Activated CD4-positive, alpha-beta T cell treated with anti-CD3 and anti-CD28 coated beads, Interleukin-2, Interleukin-4, amounts not matched to agents 100 ng/mL and 50 ng/mL, durations not matched to agents 16 hours and 8 hours (primary cell): ENCODE results near the gene MRPS6.

ENCODE experiments used
- DNase-seq: peaks from one replicate; pipeline ENCODE4 v3.0.0-alpha.2; 2020; ENCODE audit warnings: low spot score

MRPS6 gene

GRCh38 chr21:34100790-34101189 lies 27.4 kb downstream of the MRPS6 start:
- DNase-seq = no peak

GRCh38 chr21:34105947-34106541 lies 32.7 kb downstream of the MRPS6 start:
- DNase-seq = no peak

DNA sequence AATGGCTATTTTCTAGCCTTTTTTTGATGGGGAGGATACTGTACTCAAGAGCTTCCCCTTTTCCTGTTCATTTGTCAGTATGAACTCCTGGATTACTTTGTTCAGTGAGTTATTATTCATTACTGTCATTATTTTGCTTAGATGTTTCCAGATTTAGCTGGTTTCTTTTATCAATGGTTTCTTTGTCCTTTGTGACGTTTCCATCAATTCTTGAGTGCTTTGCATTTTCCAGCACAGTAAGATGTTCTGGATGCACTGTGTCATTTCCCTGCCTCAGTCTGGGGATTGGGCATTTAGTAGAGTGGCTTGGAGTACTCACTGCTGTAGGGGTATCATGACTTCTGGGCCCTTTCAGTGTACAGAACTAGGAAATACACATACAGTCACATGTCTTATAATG lies 34.2 kb downstream of the MRPS6 start:
- no peak for DNase-seq

DNA sequence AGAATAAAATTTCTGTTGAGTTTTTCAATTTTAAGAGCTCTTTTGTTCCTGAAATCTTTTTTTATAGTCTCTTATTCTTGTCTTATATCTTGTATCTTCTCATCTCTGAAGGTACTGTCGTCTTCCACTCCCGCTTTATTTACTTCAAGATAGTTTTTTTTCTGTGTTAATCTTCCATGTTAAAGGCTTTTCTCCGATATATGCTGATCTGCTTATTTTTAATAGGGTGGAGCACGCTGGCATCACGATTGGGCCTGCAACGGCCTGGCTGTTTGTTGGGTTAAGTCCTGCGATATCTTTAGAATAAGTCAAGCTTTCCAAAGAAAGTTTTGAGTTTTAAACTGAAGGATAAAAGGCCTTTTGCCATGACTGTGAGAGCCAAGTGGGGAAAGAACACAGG lies 35.7 kb downstream of the MRPS6 start:
- no peak for DNase-seq

- no peak for DNase-seq
Observed at GRCh38 chr21:34110594-34111202, 37.3 kb downstream of the MRPS6 start.

GRCh38 chr21:34112316-34113033 lies 39.1 kb downstream of the MRPS6 start:
- DNase-seq = no peak

- DNase-seq = no peak
Observed at GRCh38 chr21:34113842-34114241, 40.5 kb downstream of the MRPS6 start.

GRCh38 chr21:34115160-34115559 lies 41.8 kb downstream of the MRPS6 start:
- no peak for DNase-seq

DNA sequence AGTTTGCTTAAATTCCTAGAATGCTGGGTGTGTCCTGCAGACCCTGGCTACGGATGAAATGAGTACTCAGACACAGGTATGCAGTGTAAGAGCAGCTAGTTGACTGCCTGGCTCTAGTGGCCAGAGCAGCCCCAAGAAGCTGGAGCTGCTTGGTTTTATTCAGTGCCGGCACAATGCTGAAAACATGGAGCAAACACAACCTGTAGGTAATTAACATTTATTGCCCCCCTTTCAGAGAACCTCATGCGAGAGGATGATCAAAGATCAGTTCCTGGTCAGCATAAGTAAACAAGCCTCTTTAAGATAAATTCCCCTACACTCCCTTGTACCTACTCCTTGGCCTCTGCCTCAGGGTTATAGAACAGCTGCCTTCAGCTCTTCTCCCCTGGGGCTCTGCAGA lies 43.2 kb downstream of the MRPS6 start:
- no peak for DNase-seq

- no peak for DNase-seq
Observed at GRCh38 chr21:34120867-34121266, 47.5 kb downstream of the MRPS6 start.

DNA sequence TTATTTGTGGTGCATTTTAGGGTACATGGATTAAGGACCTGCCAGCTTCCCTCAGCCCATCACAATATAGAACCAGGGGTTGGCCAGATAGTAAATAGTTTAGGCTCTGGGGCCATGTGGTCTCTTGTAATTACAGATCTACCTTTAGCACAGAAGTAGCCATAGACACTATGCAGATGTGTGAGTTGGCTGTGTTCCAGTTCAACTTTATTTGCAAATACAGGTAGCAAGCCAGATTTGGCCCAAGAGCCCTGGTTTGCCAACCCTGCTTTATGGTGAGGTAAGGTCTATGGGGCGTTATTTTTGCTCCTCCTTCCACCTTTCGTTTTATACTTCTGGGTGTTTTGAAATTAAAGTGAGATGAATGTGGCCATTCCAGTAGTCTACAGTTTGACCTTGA lies 48.7 kb downstream of the MRPS6 start:
- no peak for DNase-seq

- no peak for DNase-seq
Observed at GRCh38 chr21:34123609-34124008, 50.2 kb downstream of the MRPS6 start.

GRCh38 chr21:34126269-34126668 lies 52.9 kb downstream of the MRPS6 start:
- DNase-seq = peak; percentile 9

GRCh38 chr21:34126691-34127090 lies 53.3 kb downstream of the MRPS6 start:
- no peak for DNase-seq

DNA sequence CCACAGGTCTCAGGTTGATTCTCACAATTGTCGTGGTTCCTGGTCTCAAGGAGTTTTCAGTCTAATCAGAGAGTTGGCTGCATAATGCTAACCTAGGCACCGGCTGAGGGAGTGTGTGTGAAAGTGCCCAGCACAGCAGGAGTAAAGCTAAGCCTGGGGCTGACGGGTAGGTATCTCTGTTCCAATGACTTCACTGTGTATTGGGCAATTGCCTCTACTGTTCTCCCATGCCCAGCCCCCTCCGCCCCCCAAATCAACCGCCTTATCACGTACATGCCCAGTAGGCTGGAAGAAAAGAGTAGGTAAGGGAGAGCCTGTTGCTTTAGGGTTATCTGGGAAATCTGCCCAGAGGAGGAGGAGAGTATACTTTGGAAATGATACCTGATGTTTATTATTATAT lies 54.7 kb downstream of the MRPS6 start:
- DNase-seq = no peak

- no peak for DNase-seq
Observed at GRCh38 chr21:34128674-34129038, 55.3 kb downstream of the MRPS6 start.

GRCh38 chr21:34129039-34129891 lies 55.9 kb downstream of the MRPS6 start:
- DNase-seq = peak; percentile 72

GRCh38 chr21:34129901-34130715 lies 56.7 kb downstream of the MRPS6 start:
- DNase-seq = peak; percentile 4

- DNase-seq = no peak
Observed at GRCh38 chr21:34130716-34130985, 57.3 kb downstream of the MRPS6 start.

- no peak for DNase-seq
Observed at GRCh38 chr21:34131586-34131985, 58.2 kb downstream of the MRPS6 start.

DNA sequence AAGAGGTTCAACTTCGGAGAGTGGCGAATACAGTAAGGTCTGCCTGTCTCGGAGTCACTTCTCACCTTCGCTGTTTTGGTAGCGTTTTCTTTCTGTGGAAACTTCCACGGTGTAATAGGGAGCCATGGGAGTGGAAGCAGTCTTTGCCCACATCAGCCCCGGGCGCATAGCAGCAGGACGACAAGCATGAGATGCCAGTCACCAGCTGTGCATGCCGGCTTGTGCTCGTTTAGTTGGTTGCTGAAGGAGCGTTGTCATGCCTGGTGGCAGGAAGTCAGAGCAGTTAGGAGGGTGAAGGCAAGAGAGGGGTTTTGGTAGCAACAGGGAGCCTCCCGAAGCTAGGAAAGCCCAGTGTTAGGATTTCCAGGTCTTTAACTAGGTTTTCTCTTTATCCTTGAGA lies 58.8 kb downstream of the MRPS6 start:
- no peak for DNase-seq

GRCh38 chr21:34132926-34133325 lies 59.5 kb downstream of the MRPS6 start:
- DNase-seq = no peak
